PC-9 (cell line): ENCODE measurements around the gene CDKN2B-AS1. TPM values are rescaled to one million over a fixed set of nuclear protein-coding genes. Genes with fewer than 3 reads are reported as not detected.

Source experiments
- BruUV-seq: library from RNA; stranded (reverse); fragments of 400-500 nt; replicated peaks from 2 replicates; lab custom pipeline; 2021; lab: Mats Ljungman, UMichigan
- CTCF ChIA-PET: fragments of 300-600 bp; sonication (Branson Sonifier 250); formaldehyde crosslinking; loops from one replicate; lab custom pipeline; 2022; ENCODE audit warnings: antibody characterized with exemption; lab: Charles Lee
- POLR2A ChIA-PET: fragments of 300-600 bp; sonication (Branson Sonifier 250); formaldehyde crosslinking; loops from one replicate; lab custom pipeline; 2022; ENCODE audit warnings: antibody characterized with exemption; ENCODE audit not compliant: unreplicated experiment; lab: Charles Lee
- DNase-seq, 2 experiments: peaks; one replicate each; pipeline versions ENCODE4 v3.0.0 to v3.0.0-alpha.2; 2015 to 2022; ENCODE audit warnings: mixed read lengths in 1 of 2
- H2AFZ ChIP-seq: fragments of 200-600 bp; sonication (generic); 2 replicates; pipeline ENCODE4 v1.8.1; 2017; ENCODE audit warnings: antibody characterized with exemption
- H3F3A ChIP-seq: fragments of 200-600 bp; sonication (generic); 2 replicates; pipeline ENCODE4 v1.8.1; 2017; ENCODE audit warnings: antibody characterized with exemption, mild to moderate bottlenecking, low read depth; ENCODE audit not compliant: insufficient read depth
- H3K27ac ChIP-seq: fragments of 200-600 bp; sonication (generic); 2 replicates; pipeline ENCODE4 v1.6.1; 2016; ENCODE audit warnings: mixed run types
- H3K27me3 ChIP-seq: fragments of 200-600 bp; sonication (generic); 2 replicates; pipeline ENCODE4 v1.6.1; 2016; ENCODE audit warnings: low read depth, mixed run types; ENCODE audit not compliant: insufficient read depth
- H3K36me3 ChIP-seq: fragments of 200-600 bp; sonication (generic); 2 replicates; pipeline ENCODE4 v1.6.1; 2016; ENCODE audit warnings: low read depth, mixed run types
- H3K4me1 ChIP-seq: fragments of 200-600 bp; sonication (generic); replicated peaks from 2 replicates; pipeline ENCODE4 v1.6.1; 2016; ENCODE audit warnings: mixed run types; ENCODE audit not compliant: insufficient read depth
- H3K4me2 ChIP-seq: fragments of 200-600 bp; sonication (generic); 2 replicates; pipeline ENCODE4 v1.6.1; 2017; ENCODE audit warnings: mixed run types
- H3K4me3 ChIP-seq: fragments of 200-600 bp; sonication (generic); 2 replicates; pipeline ENCODE4 v1.6.1; 2016; ENCODE audit warnings: mixed run types
- H3K79me2 ChIP-seq: fragments of 200-600 bp; sonication (generic); 2 replicates; pipeline ENCODE4 v1.6.1; 2017; ENCODE audit warnings: low read depth, mixed run types
- H3K9me2 ChIP-seq: fragments of 200-600 bp; sonication (generic); 2 replicates; pipeline ENCODE4 v1.8.1; 2017; ENCODE audit warnings: mild to moderate bottlenecking; ENCODE audit not compliant: insufficient read depth
- H3K9me3 ChIP-seq: fragments of 200-600 bp; sonication (generic); 2 replicates; pipeline ENCODE4 v1.8.1; 2016; ENCODE audit warnings: low read depth; ENCODE audit not compliant: insufficient read depth
- H4K20me1 ChIP-seq: fragments of 200-600 bp; sonication (generic); 2 replicates; pipeline ENCODE4 v1.8.1; 2017; ENCODE audit not compliant: insufficient read depth
- CTCF ChIP-seq: fragments of 200-600 bp; sonication (generic); conservative IDR thresholded peaks from 2 replicates; pipeline ENCODE4 v1.6.1; 2017; ENCODE audit warnings: mixed run types, antibody characterized with exemption, mild to moderate bottlenecking, moderate library complexity
- EZH2 ChIP-seq: fragments of 200-600 bp; sonication (generic); IDR thresholded peaks from 2 replicates; pipeline ENCODE4 v1.8.0; 2017; ENCODE audit warnings: antibody characterized with exemption, low read depth
- intact Hi-C: fragments of 100-400 bp; cut with micrococcal nuclease; formaldehyde crosslinking; loops from one replicate; pipeline ENCODE4 v1.10.0; 2022; ENCODE audit not compliant: unreplicated experiment
- total RNA-seq: library from RNA; stranded (reverse); gene quantifications from 2 replicates; pipeline ENCODE4 v1.2.3, GENCODE V29; 2021

CDKN2B-AS1 gene
- total RNA-seq, 1 experiment from 2014 or later = 11.6 TPM

GRCh38 chr9:21997480-21997879 lies 2.9 kb downstream of the CDKN2B-AS1 start:
- H3K27me3 ChIP-seq = no peaks in the 10 kb centered on the region
- H2AFZ ChIP-seq = no peak overlapping the region
- H3K9me2 ChIP-seq = no peaks in the 10 kb centered on the region
- H3K36me3 ChIP-seq = peaks cover 10% of the 10 kb centered on the region; the same call in 1 of the 2 replicates
- H3F3A ChIP-seq = peaks cover 23% of the 10 kb centered on the region
- DNase-seq = no peak
- intact Hi-C loops = loop anchor here (5.0 kb wide), 1 partner anchor 40 kb away; no protein-coding TSS in a partner anchor
- POLR2A ChIA-PET = interaction anchor here (0.6 to 0.7 kb wide), 2 partner anchors 44 to 55 kb away, joined by 3 read pairs; no protein-coding TSS in a partner anchor
- no peaks in the 10 kb centered on the region for H3K9me3 ChIP-seq
- peaks cover 18% of the 10 kb centered on the region; the same call in 1 of the 2 replicates for H3K4me1 ChIP-seq
- H3K4me3 ChIP-seq = no peak overlapping the region
- CTCF ChIA-PET = interaction anchor here (0.6 kb wide), 1 partner anchor 11 kb away, joined by 3 read pairs; no protein-coding TSS in a partner anchor
- no peaks in the 10 kb centered on the region for H4K20me1 ChIP-seq
- peak overlapping the region; percentile 87; the same call in 1 of the 2 replicates for H3K4me2 ChIP-seq
- peaks cover 83% of the 10 kb centered on the region for H3K79me2 ChIP-seq
- no TSS peak for BruUV-seq
- TF ChIP-seq EZH2 (no peak), CTCF (no peak)
- no peak overlapping the region for H3K27ac ChIP-seq

GRCh38 chr9:21998026-21998425 lies 3.4 kb downstream of the CDKN2B-AS1 start:
- intact Hi-C loops = loop anchor here (5.0 kb wide), 1 partner anchor 39 kb away; no protein-coding TSS in a partner anchor
- Histone ChIP-seq H4K20me1 (peaks cover 1% of the 10 kb centered on the region; the same call in 1 of the 2 replicates), H3K27me3 (no peaks in the 10 kb centered on the region), H3K9me2 (no peaks in the 10 kb centered on the region), H2AFZ (no peak overlapping the region), H3K36me3 (peaks cover 7% of the 10 kb centered on the region; the same call in 1 of the 2 replicates), H3K9me3 (no peaks in the 10 kb centered on the region), H3K4me3 (no peak overlapping the region), H3K4me1 (peaks cover 18% of the 10 kb centered on the region; the same call in 1 of the 2 replicates), H3K27ac (no peak overlapping the region), H3K4me2 (peak overlapping the region; percentile 87; the same call in 1 of the 2 replicates), H3F3A (peaks cover 24% of the 10 kb centered on the region), H3K79me2 (peaks cover 83% of the 10 kb centered on the region)
- CTCF ChIA-PET = interaction anchor here (0.6 kb wide), 1 partner anchor 10 kb away, joined by 3 read pairs; no protein-coding TSS in a partner anchor
- no peak for TF ChIP-seq CTCF
- POLR2A ChIA-PET = interaction anchor here (0.6 to 0.7 kb wide), 2 partner anchors 44 to 54 kb away, joined by 3 read pairs; no protein-coding TSS in a partner anchor
- DNase-seq = no peak
- no TSS peak for BruUV-seq

GRCh38 chr9:22002038-22002437 lies 7.4 kb downstream of the CDKN2B-AS1 start:
- TF ChIP-seq CTCF (no peak), EZH2 (no peak)
- no peak overlapping the region for H2AFZ ChIP-seq
- H3K36me3 ChIP-seq = peaks cover 28% of the 10 kb centered on the region
- H3K4me1 ChIP-seq = peaks cover 36% of the 10 kb centered on the region; the same call in 1 of the 2 replicates
- intact Hi-C loops = no loop called here
- CTCF ChIA-PET = no interaction called here
- H3K79me2 ChIP-seq = peaks cover 88% of the 10 kb centered on the region
- no peak for DNase-seq
- peaks cover 8% of the 10 kb centered on the region; the same call in 1 of the 2 replicates for H4K20me1 ChIP-seq
- H3K27me3 ChIP-seq = no peaks in the 10 kb centered on the region
- no peaks in the 10 kb centered on the region for H3K9me2 ChIP-seq
- peaks cover 19% of the 10 kb centered on the region; the same call in 1 of the 2 replicates for H3F3A ChIP-seq
- POLR2A ChIA-PET = interaction anchor here (0.7 kb wide), 1 partner anchor 209 kb away, joined by 3 read pairs; no protein-coding TSS in a partner anchor
- H3K27ac ChIP-seq = no peak overlapping the region
- H3K9me3 ChIP-seq = no peaks in the 10 kb centered on the region
- H3K4me3 ChIP-seq = no peak overlapping the region
- no TSS peak for BruUV-seq
- peak overlapping the region; percentile 92; the same call in 1 of the 2 replicates for H3K4me2 ChIP-seq
